ENCODE data around the gene CDKL1.
A peak's percentile ranks its signal among the peaks of the same experiment; 100 is the strongest.

The CDKL1 gene

GRCh38 chr14:50421499-50421898 lies 24.8 kb upstream of the CDKL1 start:
- H3K4me3 ChIP-seq (ENCODE audit: control insufficient read depth, low read depth, low read length): no peak overlapping the region
- DNase-seq (ENCODE audit: low read depth): no peak
- TF ChIP-seq, protein P1, sequence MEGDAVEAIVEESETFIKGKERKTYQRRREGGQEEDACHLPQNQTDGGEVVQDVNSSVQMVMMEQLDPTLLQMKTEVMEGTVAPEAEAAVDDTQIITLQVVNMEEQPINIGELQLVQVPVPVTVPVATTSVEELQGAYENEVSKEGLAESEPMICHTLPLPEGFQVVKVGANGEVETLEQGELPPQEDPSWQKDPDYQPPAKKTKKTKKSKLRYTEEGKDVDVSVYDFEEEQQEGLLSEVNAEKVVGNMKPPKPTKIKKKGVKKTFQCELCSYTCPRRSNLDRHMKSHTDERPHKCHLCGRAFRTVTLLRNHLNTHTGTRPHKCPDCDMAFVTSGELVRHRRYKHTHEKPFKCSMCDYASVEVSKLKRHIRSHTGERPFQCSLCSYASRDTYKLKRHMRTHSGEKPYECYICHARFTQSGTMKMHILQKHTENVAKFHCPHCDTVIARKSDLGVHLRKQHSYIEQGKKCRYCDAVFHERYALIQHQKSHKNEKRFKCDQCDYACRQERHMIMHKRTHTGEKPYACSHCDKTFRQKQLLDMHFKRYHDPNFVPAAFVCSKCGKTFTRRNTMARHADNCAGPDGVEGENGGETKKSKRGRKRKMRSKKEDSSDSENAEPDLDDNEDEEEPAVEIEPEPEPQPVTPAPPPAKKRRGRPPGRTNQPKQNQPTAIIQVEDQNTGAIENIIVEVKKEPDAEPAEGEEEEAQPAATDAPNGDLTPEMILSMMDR (IDR thresholded peaks at IDR 0.05; ENCODE audit: control insufficient read depth, insufficient read depth, low read depth, low read length, missing control alignments): no peak

DNA sequence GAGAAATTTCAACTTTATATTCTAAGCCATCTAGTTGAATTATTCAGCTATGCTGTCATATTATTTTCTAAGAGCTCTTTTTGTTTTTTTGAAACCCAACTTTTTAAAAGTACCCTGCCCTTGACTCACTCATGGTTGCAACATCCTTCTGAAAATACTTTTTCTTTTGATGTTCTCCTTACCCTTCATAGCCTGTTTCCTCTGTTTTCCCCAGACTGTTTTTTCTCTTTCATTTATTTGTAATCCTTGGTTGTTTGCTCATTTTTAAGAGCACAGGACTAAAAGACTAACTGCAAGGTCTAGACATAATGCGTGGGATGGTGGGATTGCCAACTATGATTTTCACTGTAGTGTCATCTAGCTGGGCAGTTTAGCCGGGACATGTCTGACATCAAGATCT lies 21.2 kb upstream of the CDKL1 start:
- TF ChIP-seq, protein P1 (IDR thresholded peaks at IDR 0.05; ENCODE audit: control insufficient read depth, insufficient read depth, low read depth, low read length, missing control alignments): no peak
- no peak for DNase-seq (ENCODE audit: low read depth)
- H3K4me3 ChIP-seq (ENCODE audit: control insufficient read depth, low read depth, low read length): no peak overlapping the region

GRCh38 chr14:50410921-50411320 lies 14.2 kb upstream of the CDKL1 start:
- peak; percentile 70 for DNase-seq (ENCODE audit: low read depth)
- H3K4me3 ChIP-seq (ENCODE audit: control insufficient read depth, low read depth, low read length): no peak overlapping the region
- TF ChIP-seq, protein P1 (IDR thresholded peaks at IDR 0.05; ENCODE audit: control insufficient read depth, insufficient read depth, low read depth, low read length, missing control alignments): no peak

DNA sequence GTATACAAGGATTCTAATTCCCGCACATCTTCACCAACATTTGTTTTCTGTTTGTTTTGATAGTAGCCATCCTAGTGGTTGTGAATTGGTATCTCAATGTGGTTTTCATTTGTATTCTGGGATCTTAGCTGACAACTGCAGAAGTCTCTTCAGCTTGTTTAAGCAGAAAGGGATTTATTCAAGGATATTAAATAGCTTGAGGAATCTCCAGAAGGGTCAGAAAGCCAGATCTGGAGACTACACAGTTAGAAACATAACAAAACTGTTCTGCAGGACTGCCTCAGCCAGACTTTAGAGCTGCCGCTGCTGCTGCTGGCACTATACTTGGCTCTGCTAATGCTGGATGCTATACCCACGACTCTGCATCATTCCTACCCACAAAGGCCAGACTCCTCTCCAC lies 13.4 kb upstream of the CDKL1 start:
- TF ChIP-seq, protein P1 (IDR thresholded peaks at IDR 0.05; ENCODE audit: control insufficient read depth, insufficient read depth, low read depth, low read length, missing control alignments): no peak
- H3K4me3 ChIP-seq (ENCODE audit: control insufficient read depth, low read depth, low read length): no peak overlapping the region

DNA sequence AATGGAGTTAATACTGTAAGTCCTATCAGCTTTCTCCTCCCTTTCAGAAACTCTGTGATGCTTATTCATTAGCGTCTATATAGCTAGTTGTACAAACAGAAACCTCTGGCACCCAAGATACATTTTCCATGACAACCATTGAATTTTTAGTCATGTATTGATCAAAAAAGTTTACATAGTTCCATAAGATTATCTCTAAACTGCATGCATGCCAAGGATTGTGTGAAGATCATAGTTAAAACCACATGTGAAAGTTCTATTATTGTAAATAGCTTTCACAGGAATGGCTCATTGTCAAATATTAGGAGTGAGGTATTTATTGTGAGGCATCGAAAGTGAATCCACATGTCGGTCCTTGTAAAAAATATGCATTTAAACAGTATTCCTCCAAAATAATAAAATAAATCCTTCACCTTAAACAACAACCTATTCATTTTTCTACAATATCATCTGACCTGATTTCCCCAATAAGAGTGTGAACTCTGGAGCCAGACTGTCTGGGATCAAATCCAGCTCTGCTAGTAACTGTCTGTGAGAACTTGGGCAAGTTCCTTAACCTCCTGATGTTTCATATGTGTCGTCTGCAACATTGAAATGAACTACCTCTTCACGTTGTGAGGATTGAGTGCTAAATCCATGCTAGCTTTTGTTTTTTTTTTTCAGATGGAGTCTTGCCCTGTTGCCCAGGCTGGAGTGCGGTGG lies 10.6 kb upstream of the CDKL1 start:
- TF ChIP-seq, protein P1 (IDR thresholded peaks at IDR 0.05; ENCODE audit: control insufficient read depth, insufficient read depth, low read depth, low read length, missing control alignments): no peak
- no peak overlapping the region for H3K4me3 ChIP-seq (ENCODE audit: control insufficient read depth, low read depth, low read length)
- DNase-seq (ENCODE audit: low read depth): no peak

More for the DNA sequence above, 13.4 kb upstream of the CDKL1 start:
- DNase-seq (ENCODE audit: low read depth): no peak

GRCh38 chr14:50403419-50403818 lies 6.7 kb upstream of the CDKL1 start:
- H3K4me3 ChIP-seq (ENCODE audit: control insufficient read depth, low read depth, low read length): no peak overlapping the region
- TF ChIP-seq, protein P1 (IDR thresholded peaks at IDR 0.05; ENCODE audit: control insufficient read depth, insufficient read depth, low read depth, low read length, missing control alignments): no peak
- DNase-seq (ENCODE audit: low read depth): no peak

Data from AG09309 (cell line).